ENCODE results near the gene SPTLC2.

Gene SPTLC2

GRCh38 chr14:77474479-77475177 lies 141.8 kb downstream of the SPTLC2 start:
- 88 to 92% methylated on average over 9 of the region's 9 CpGs for WGBS, 2 experiments

GRCh38 chr14:77473921-77474320 lies 142.5 kb downstream of the SPTLC2 start:
- H3K27ac ChIP-seq (ENCODE audit: insufficient read depth, low read depth, low read length, poor library complexity, severe bottlenecking), result no peak overlapping the region
- H3K36me3 ChIP-seq (ENCODE audit: control insufficient read depth, insufficient read depth, low read length), result peaks cover 7% of the 10 kb centered on the region
- no peaks in the 10 kb centered on the region for H3K9me3 ChIP-seq (ENCODE audit: control insufficient read depth, low read length)
- no peaks in the 10 kb centered on the region for H3K27me3 ChIP-seq (ENCODE audit: control insufficient read depth, insufficient read depth, low read length, poor library complexity, severe bottlenecking)
- H3K4me3 ChIP-seq (ENCODE audit: insufficient read depth, low read depth, low read length), result no peak overlapping the region
- H3K4me1 ChIP-seq (ENCODE audit: control insufficient read depth, insufficient read depth, low read length), result no peaks in the 10 kb centered on the region
- WGBS, 2 experiments, result 93 to 94% methylated on average over 5 of the region's 5 CpGs

More at GRCh38 chr14:77474479-77475177, 141.8 kb downstream of the SPTLC2 start:
- no peaks in the 10 kb centered on the region for H3K9me3 ChIP-seq (ENCODE audit: control insufficient read depth, low read length)
- H3K27me3 ChIP-seq (ENCODE audit: control insufficient read depth, insufficient read depth, low read length, poor library complexity, severe bottlenecking), result no peaks in the 10 kb centered on the region
- H3K4me3 ChIP-seq (ENCODE audit: insufficient read depth, low read depth, low read length), result no peak overlapping the region
- no peaks in the 10 kb centered on the region for H3K4me1 ChIP-seq (ENCODE audit: control insufficient read depth, insufficient read depth, low read length)
- H3K27ac ChIP-seq (ENCODE audit: insufficient read depth, low read depth, low read length, poor library complexity, severe bottlenecking), result no peak overlapping the region
- H3K36me3 ChIP-seq (ENCODE audit: control insufficient read depth, insufficient read depth, low read length), result peaks cover under 1% of the 10 kb centered on the region

- Histone ChIP-seq H3K27me3 (ENCODE audit: control insufficient read depth, insufficient read depth, low read length, poor library complexity, severe bottlenecking) (no peaks in the 10 kb centered on the region), H3K36me3 (ENCODE audit: control insufficient read depth, insufficient read depth, low read length) (peaks cover 22% of the 10 kb centered on the region), H3K9me3 (ENCODE audit: control insufficient read depth, low read length) (no peaks in the 10 kb centered on the region), H3K27ac (ENCODE audit: insufficient read depth, low read depth, low read length, poor library complexity, severe bottlenecking) (no peak overlapping the region), H3K4me3 (ENCODE audit: insufficient read depth, low read depth, low read length) (no peak overlapping the region), H3K4me1 (ENCODE audit: control insufficient read depth, insufficient read depth, low read length) (no peaks in the 10 kb centered on the region)
- 87% methylated on average over 5 of the region's 5 CpGs for WGBS, 2 experiments
Observed at GRCh38 chr14:77470224-77470870, 146.1 kb downstream of the SPTLC2 start.

DNA sequence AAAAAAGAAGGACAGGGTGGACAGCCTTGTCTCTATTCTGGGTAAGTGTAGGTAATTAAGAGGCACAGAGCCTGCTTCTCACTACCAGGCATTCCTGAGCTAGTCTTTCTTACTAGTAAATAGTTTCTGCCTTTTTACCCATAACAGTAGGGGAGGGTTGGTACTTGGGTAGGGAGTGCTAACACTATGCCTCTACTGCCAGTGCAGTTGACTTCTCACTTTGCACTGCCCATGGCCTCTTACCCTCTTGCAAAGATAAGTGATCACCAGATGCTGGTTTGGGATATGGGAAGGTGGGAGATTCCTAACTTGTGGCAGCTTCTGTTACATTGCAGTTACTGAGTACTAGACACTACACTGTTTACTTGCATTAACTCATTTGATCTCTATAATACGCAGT lies 146.9 kb downstream of the SPTLC2 start:
- H3K4me3 ChIP-seq (ENCODE audit: insufficient read depth, low read depth, low read length), result no peak overlapping the region
- H3K9me3 ChIP-seq (ENCODE audit: control insufficient read depth, low read length), result no peaks in the 10 kb centered on the region
- WGBS, 2 experiments, result 90 to 92% methylated on average over 1 of the region's 1 CpG
- H3K36me3 ChIP-seq (ENCODE audit: control insufficient read depth, insufficient read depth, low read length), result peaks cover 28% of the 10 kb centered on the region
- H3K27ac ChIP-seq (ENCODE audit: insufficient read depth, low read depth, low read length, poor library complexity, severe bottlenecking), result no peak overlapping the region
- no peaks in the 10 kb centered on the region for H3K4me1 ChIP-seq (ENCODE audit: control insufficient read depth, insufficient read depth, low read length)
- no peaks in the 10 kb centered on the region for H3K27me3 ChIP-seq (ENCODE audit: control insufficient read depth, insufficient read depth, low read length, poor library complexity, severe bottlenecking)

GRCh38 chr14:77469067-77469505 lies 147.4 kb downstream of the SPTLC2 start:
- no peaks in the 10 kb centered on the region for H3K9me3 ChIP-seq (ENCODE audit: control insufficient read depth, low read length)
- H3K27ac ChIP-seq (ENCODE audit: insufficient read depth, low read depth, low read length, poor library complexity, severe bottlenecking), result no peak overlapping the region
- no peaks in the 10 kb centered on the region for H3K4me1 ChIP-seq (ENCODE audit: control insufficient read depth, insufficient read depth, low read length)
- H3K27me3 ChIP-seq (ENCODE audit: control insufficient read depth, insufficient read depth, low read length, poor library complexity, severe bottlenecking), result no peaks in the 10 kb centered on the region
- WGBS, 2 experiments, result 90 to 92% methylated on average over 14 of the region's 14 CpGs
- H3K4me3 ChIP-seq (ENCODE audit: insufficient read depth, low read depth, low read length), result no peak overlapping the region
- peaks cover 32% of the 10 kb centered on the region for H3K36me3 ChIP-seq (ENCODE audit: control insufficient read depth, insufficient read depth, low read length)

DNA sequence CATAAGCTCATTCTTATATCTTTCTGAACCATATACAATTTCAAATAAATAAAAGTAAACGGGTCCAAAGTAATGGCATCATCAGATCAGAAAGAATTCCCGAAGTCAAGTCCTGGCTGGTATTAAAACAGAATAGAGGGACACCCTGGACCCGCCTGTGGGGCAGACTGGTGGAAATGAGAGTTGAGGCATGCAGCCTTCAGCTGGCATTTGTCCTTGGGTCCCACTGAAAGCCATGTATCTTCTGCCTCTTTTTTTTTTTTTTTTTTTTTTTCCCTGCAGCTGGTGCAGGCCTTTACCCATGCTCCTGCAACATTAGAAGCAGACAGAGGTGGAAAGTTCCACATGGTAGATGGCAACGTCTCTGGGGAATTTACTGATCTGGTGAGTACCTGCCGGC lies 148.6 kb downstream of the SPTLC2 start:
- no peak overlapping the region for H3K4me3 ChIP-seq (ENCODE audit: insufficient read depth, low read depth, low read length)
- H3K4me1 ChIP-seq (ENCODE audit: control insufficient read depth, insufficient read depth, low read length), result no peaks in the 10 kb centered on the region
- H3K27ac ChIP-seq (ENCODE audit: insufficient read depth, low read depth, low read length, poor library complexity, severe bottlenecking), result no peak overlapping the region
- peaks cover 41% of the 10 kb centered on the region for H3K36me3 ChIP-seq (ENCODE audit: control insufficient read depth, insufficient read depth, low read length)
- no peaks in the 10 kb centered on the region for H3K9me3 ChIP-seq (ENCODE audit: control insufficient read depth, low read length)
- 92 to 95% methylated on average over 5 of the region's 5 CpGs for WGBS, 2 experiments
- H3K27me3 ChIP-seq (ENCODE audit: control insufficient read depth, insufficient read depth, low read length, poor library complexity, severe bottlenecking), result no peaks in the 10 kb centered on the region

GRCh38 chr14:77459072-77459723 lies 157.2 kb downstream of the SPTLC2 start:
- 49 to 53% methylated on average over 13 of the region's 13 CpGs for WGBS, 2 experiments
- peaks cover 37% of the 10 kb centered on the region for H3K36me3 ChIP-seq (ENCODE audit: control insufficient read depth, insufficient read depth, low read length)
- H3K4me1 ChIP-seq (ENCODE audit: control insufficient read depth, insufficient read depth, low read length), result peaks cover 12% of the 10 kb centered on the region
- no peaks in the 10 kb centered on the region for H3K9me3 ChIP-seq (ENCODE audit: control insufficient read depth, low read length)
- H3K27me3 ChIP-seq (ENCODE audit: control insufficient read depth, insufficient read depth, low read length, poor library complexity, severe bottlenecking), result no peaks in the 10 kb centered on the region
- no peak overlapping the region for H3K27ac ChIP-seq (ENCODE audit: insufficient read depth, low read depth, low read length, poor library complexity, severe bottlenecking)
- H3K4me3 ChIP-seq (ENCODE audit: insufficient read depth, low read depth, low read length), result peak overlapping the region; percentile 98

GRCh38 chr14:77458249-77458950 lies 158.0 kb downstream of the SPTLC2 start:
- Histone ChIP-seq H3K36me3 (ENCODE audit: control insufficient read depth, insufficient read depth, low read length) (peaks cover 30% of the 10 kb centered on the region), H3K27me3 (ENCODE audit: control insufficient read depth, insufficient read depth, low read length, poor library complexity, severe bottlenecking) (no peaks in the 10 kb centered on the region), H3K4me1 (ENCODE audit: control insufficient read depth, insufficient read depth, low read length) (peaks cover 12% of the 10 kb centered on the region), H3K9me3 (ENCODE audit: control insufficient read depth, low read length) (no peaks in the 10 kb centered on the region), H3K4me3 (ENCODE audit: insufficient read depth, low read depth, low read length) (peak overlapping the region; percentile 98), H3K27ac (ENCODE audit: insufficient read depth, low read depth, low read length, poor library complexity, severe bottlenecking) (peak overlapping the region; percentile 79)
- WGBS, 2 experiments, result 0 to 1% methylated on average over 28 to 29 of the region's 29 CpGs

DNA sequence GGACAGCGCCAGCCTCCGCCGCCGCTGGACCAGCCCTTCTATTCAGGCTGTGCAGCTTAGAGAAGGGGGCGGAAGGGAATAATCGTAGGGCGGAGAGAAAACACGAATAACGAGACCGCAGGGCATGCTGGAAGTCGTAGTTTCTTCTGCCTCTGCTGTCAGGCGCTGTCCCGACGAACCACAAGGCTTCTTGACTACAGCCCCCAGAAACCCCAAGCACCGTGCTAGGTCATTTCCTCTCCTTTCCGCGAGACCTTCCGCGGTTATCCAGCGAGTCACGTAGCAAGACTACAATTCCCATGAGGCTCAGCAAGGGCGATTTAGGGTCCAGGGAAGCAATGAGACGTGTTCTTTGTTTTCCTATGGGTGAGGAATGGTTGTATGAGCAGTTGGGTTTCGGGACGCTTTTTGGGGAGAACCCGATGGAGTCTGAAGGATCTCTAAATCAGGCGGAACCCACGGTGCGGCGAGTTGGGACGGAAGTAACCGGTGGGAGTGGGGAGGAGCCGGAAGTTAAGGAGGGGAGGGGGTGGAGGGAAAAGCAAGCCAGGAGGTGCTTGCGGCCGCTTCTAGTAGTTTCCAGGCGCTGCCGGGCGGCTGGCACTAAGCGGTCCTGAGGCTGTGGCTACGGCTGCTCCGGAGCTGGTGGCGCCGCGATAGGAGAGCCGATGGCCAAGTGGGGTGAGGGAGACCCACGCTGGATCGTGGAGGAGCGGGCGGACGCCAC lies 158.8 kb downstream of the SPTLC2 start, which contains the start of the genes AHSA1 and VIPAS39:
AHSA1 (plus strand) TSS at position 572 of the 727 bp plus-strand sequence; CDS start at position 669, 97 bp downstream.
VIPAS39 (minus strand) TSS at position 80 of the 727 bp plus-strand sequence. CDS start 3,499 bp downstream, outside the sequence.
- Histone ChIP-seq H3K9me3 (ENCODE audit: control insufficient read depth, low read length) (no peaks in the 10 kb centered on the region), H3K36me3 (ENCODE audit: control insufficient read depth, insufficient read depth, low read length) (peaks cover 26% of the 10 kb centered on the region), H3K4me3 (ENCODE audit: insufficient read depth, low read depth, low read length) (peak within 1 kb of the TSS; percentile 98), H3K27ac (ENCODE audit: insufficient read depth, low read depth, low read length, poor library complexity, severe bottlenecking) (peak within 1 kb of the TSS; percentile 79), H3K4me1 (ENCODE audit: control insufficient read depth, insufficient read depth, low read length) (peaks cover 12% of the 10 kb centered on the region), H3K27me3 (ENCODE audit: control insufficient read depth, insufficient read depth, low read length, poor library complexity, severe bottlenecking) (no peaks in the 10 kb centered on the region)
- WGBS, 2 experiments, result 0% methylated on average over 50 of the region's 50 CpGs

Data from ectodermal cell (in vitro differentiated cells).